Astrocyte (in vitro differentiated cells and primary cell): ENCODE measurements around the gene C2orf76. TPM values are rescaled to one million over a fixed set of nuclear protein-coding genes. Genes with fewer than 3 reads are reported as not detected.

Experiments used
- DNase-seq: peaks from one replicate; pipeline ENCODE4 v3.0.0-alpha.2; 2010; ENCODE audit warnings: low read depth
- FAIRE-seq: peaks from 2 replicates; lab custom pipeline; 2011; peaks lifted over from hg19 to GRCh38; lab: Jason Lieb, UNC
- H2AFZ ChIP-seq: 2 replicates; pipeline ENCODE4 v1.6.0; 2012; ENCODE audit warnings: low read depth, low read length, inconsistent platforms
- H3K27ac ChIP-seq: 2 replicates; pipeline ENCODE4 v1.5.1; 2011; ENCODE audit warnings: low read depth, low read length, inconsistent platforms
- H3K27me3 ChIP-seq: 2 replicates; pipeline ENCODE4 v1.6.0; 2011; ENCODE audit warnings: low read length, inconsistent platforms; ENCODE audit not compliant: insufficient read depth
- H3K36me3 ChIP-seq: 2 replicates; pipeline ENCODE4 v1.5.1; 2011; ENCODE audit warnings: low read length, inconsistent platforms; ENCODE audit not compliant: insufficient read depth
- H3K4me1 ChIP-seq: 2 replicates; pipeline ENCODE4 v1.5.1; 2011; ENCODE audit warnings: low read length, inconsistent platforms; ENCODE audit not compliant: insufficient read depth
- H3K4me2 ChIP-seq: 2 replicates; pipeline ENCODE4 v1.6.0; 2012; ENCODE audit warnings: low read length, inconsistent platforms
- H3K4me3 ChIP-seq: 2 replicates; pipeline ENCODE4 v1.5.1; 2011; ENCODE audit warnings: low read depth, mild to moderate bottlenecking, low read length, inconsistent platforms; ENCODE audit not compliant: insufficient read depth
- H3K79me2 ChIP-seq: 2 replicates; pipeline ENCODE4 v1.6.0; 2012; ENCODE audit warnings: mild to moderate bottlenecking, low read length, inconsistent platforms; ENCODE audit not compliant: insufficient read depth
- H3K9ac ChIP-seq: 2 replicates; pipeline ENCODE4 v1.6.0; 2012; ENCODE audit warnings: mild to moderate bottlenecking, low read length, inconsistent platforms
- H3K9me3 ChIP-seq: 2 replicates; pipeline ENCODE4 v1.5.1; 2012; ENCODE audit warnings: low read depth, mild to moderate bottlenecking, low read length, inconsistent platforms; ENCODE audit not compliant: insufficient read depth
- H4K20me1 ChIP-seq: 2 replicates; pipeline ENCODE4 v1.6.0; 2012; ENCODE audit warnings: low read length, inconsistent platforms; ENCODE audit not compliant: insufficient read depth
- H3K27ac Mint-ChIP-seq: one replicate; pipeline ENCODE4 v1.8.0; 2021; ENCODE audit warnings: mild to moderate bottlenecking, mixed read lengths; ENCODE audit not compliant: unreplicated experiment
- H3K27me3 Mint-ChIP-seq: one replicate; pipeline ENCODE4 v1.8.0; 2021; ENCODE audit warnings: low read depth, mixed read lengths; ENCODE audit not compliant: unreplicated experiment
- H3K36me3 Mint-ChIP-seq: one replicate; pipeline ENCODE4 v1.8.0; 2021; ENCODE audit warnings: low read depth, mixed read lengths; ENCODE audit not compliant: unreplicated experiment
- H3K4me1 Mint-ChIP-seq: one replicate; pipeline ENCODE4 v1.8.0; 2021; ENCODE audit warnings: low read depth, mixed read lengths; ENCODE audit not compliant: unreplicated experiment
- H3K4me3 Mint-ChIP-seq: one replicate; pipeline ENCODE4 v1.8.0; 2021; ENCODE audit warnings: mild to moderate bottlenecking, moderate library complexity, mixed read lengths; ENCODE audit not compliant: unreplicated experiment
- H3K9me3 Mint-ChIP-seq: one replicate; pipeline ENCODE4 v1.8.0; 2021; ENCODE audit warnings: mild to moderate bottlenecking, mixed read lengths; ENCODE audit not compliant: unreplicated experiment
- CTCF ChIP-seq: IDR thresholded peaks from 2 replicates; pipeline ENCODE4 v1.5.1; 2011; ENCODE audit warnings: low read depth, mild to moderate bottlenecking, inconsistent platforms, low read length, moderate library complexity; ENCODE audit not compliant: insufficient read depth
- EZH2 ChIP-seq: IDR thresholded peaks from 2 replicates; pipeline ENCODE4 v1.6.1; 2012; ENCODE audit warnings: mild to moderate bottlenecking, low read length, inconsistent platforms; ENCODE audit not compliant: insufficient read depth
- total RNA-seq: library from RNA; stranded (reverse); gene quantifications from 2 replicates; pipeline ENCODE4 v1.2.1, GENCODE V29; 2021

C2orf76 gene
- total RNA-seq, 1 donor from 2014 or later, result 9.2 TPM

- H3K4me2 ChIP-seq, result no peak overlapping the region
- FAIRE-seq (no peak), DNase-seq (no peak)
- H3K36me3 Mint-ChIP-seq, result peaks cover 2% of the 10 kb centered on the region
- no peak overlapping the region for H2AFZ ChIP-seq
- H3K27me3 Mint-ChIP-seq, result peaks cover 6% of the 10 kb centered on the region
- no peaks in the 10 kb centered on the region for H3K4me1 Mint-ChIP-seq
- H4K20me1 ChIP-seq, result no peaks in the 10 kb centered on the region
- peaks cover 1% of the 10 kb centered on the region for H3K9me3 Mint-ChIP-seq
- H3K79me2 ChIP-seq, result no peaks in the 10 kb centered on the region
- no peaks in the 10 kb centered on the region for H3K9me3 ChIP-seq
- no peak overlapping the region for H3K4me3 ChIP-seq
- H3K9ac ChIP-seq, result no peak overlapping the region
- no peak overlapping the region for H3K27ac Mint-ChIP-seq
- H3K4me3 Mint-ChIP-seq, result no peak overlapping the region
- no peak overlapping the region for H3K27ac ChIP-seq
- H3K4me1 ChIP-seq, result no peaks in the 10 kb centered on the region
- H3K27me3 ChIP-seq, result no peaks in the 10 kb centered on the region
- TF ChIP-seq CTCF (no peak), EZH2 (no peak)
- no peaks in the 10 kb centered on the region for H3K36me3 ChIP-seq
Measured at GRCh38 chr2:119276864-119277263, 89.8 kb downstream of the C2orf76 start.

DNA sequence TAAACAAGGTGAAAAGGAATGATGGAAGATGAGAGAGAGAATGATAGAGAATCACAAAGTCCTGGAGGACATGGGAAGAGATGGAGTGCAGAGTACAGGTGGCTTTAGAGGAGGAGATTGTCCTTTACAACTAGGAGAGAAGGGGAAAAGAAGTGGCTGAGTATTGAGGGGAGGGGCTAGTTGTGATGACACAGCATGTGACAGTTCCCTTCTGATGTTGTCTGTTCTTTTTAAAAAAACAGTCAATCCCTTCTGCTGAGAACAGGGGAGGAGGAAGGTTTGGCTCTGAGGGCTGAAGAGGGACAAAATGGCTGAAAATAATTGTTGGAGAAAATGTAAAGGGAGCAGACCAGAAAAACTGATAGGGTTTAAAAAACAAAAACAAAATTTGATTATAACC, 99.0 kb downstream of the C2orf76 start:
- no peak overlapping the region for H3K9ac ChIP-seq
- H3K36me3 ChIP-seq, result no peaks in the 10 kb centered on the region
- Mint-ChIP-seq H3K4me1 (peaks cover 3% of the 10 kb centered on the region), H3K36me3 (peaks cover 21% of the 10 kb centered on the region), H3K27ac (no peak overlapping the region), H3K27me3 (peaks cover 6% of the 10 kb centered on the region), H3K4me3 (no peak overlapping the region), H3K9me3 (peaks cover 1% of the 10 kb centered on the region)
- H3K9me3 ChIP-seq, result no peaks in the 10 kb centered on the region
- no peak overlapping the region for H3K27ac ChIP-seq
- H3K27me3 ChIP-seq, result no peaks in the 10 kb centered on the region
- FAIRE-seq, result no peak
- H3K4me2 ChIP-seq, result no peak overlapping the region
- DNase-seq, result no peak
- H2AFZ ChIP-seq, result no peak overlapping the region
- TF ChIP-seq EZH2, result no peak
- no peak for TF ChIP-seq CTCF
- no peaks in the 10 kb centered on the region for H3K4me1 ChIP-seq
- H3K79me2 ChIP-seq, result no peaks in the 10 kb centered on the region
- no peak overlapping the region for H3K4me3 ChIP-seq
- H4K20me1 ChIP-seq, result no peaks in the 10 kb centered on the region

DNA sequence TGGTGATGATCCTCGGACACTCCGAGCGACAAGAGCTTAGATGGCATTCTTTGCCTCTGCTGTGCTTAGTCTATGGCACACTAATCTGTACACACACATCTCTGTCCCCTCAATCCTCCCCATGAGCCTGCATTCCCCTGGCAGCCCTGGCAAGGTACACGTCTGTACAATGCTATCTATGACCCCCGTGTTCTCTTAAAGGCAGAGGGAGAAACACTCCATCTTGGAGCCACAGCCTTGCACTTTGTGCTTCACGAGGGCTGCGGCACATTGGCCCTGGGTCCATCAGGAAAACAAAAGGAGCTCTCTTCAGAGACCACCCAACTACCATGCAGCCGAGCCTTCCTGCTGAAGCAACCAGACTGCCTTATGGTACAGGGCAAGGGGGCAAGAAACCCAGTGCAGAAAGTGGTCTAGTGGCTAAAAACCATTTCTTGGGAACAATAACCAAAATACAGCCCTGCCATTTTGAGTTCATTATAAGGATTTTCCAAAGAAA, 100.5 kb downstream of the C2orf76 start:
- no peak overlapping the region for H3K4me3 Mint-ChIP-seq
- FAIRE-seq, result no peak

More for the DNA sequence above, 100.5 kb downstream of the C2orf76 start:
- TF ChIP-seq CTCF (no peak), EZH2 (no peak)
- Mint-ChIP-seq H3K9me3 (peaks cover 1% of the 10 kb centered on the region), H3K27ac (no peak overlapping the region), H3K27me3 (peaks cover 6% of the 10 kb centered on the region), H3K36me3 (peaks cover 22% of the 10 kb centered on the region), H3K4me1 (peaks cover 9% of the 10 kb centered on the region)
- H3K4me2 ChIP-seq, result no peak overlapping the region
- no peak overlapping the region for H3K27ac ChIP-seq
- no peak for DNase-seq
- H4K20me1 ChIP-seq, result no peaks in the 10 kb centered on the region
- no peaks in the 10 kb centered on the region for H3K4me1 ChIP-seq
- no peak overlapping the region for H2AFZ ChIP-seq
- H3K4me3 ChIP-seq, result no peak overlapping the region
- H3K9ac ChIP-seq, result no peak overlapping the region
- H3K9me3 ChIP-seq, result no peaks in the 10 kb centered on the region
- H3K79me2 ChIP-seq, result no peaks in the 10 kb centered on the region
- H3K36me3 ChIP-seq, result no peaks in the 10 kb centered on the region
- H3K27me3 ChIP-seq, result no peaks in the 10 kb centered on the region
